CD4-positive, alpha-beta T cell treated with Interleukin-12 subunit alpha and Interleukin-12 subunit beta, for 1 hour (primary cell): ENCODE results near the gene EMD.

Source experiments
- DNase-seq: peaks from one replicate; pipeline ENCODE4 v3.0.0-alpha.2; 2020

Gene EMD

GRCh38 chrX:154355776-154356140 lies 23.3 kb upstream of the EMD start:
- peak; percentile 3 for DNase-seq

- no peak for DNase-seq
Measured at GRCh38 chrX:154356596-154356995, 22.5 kb upstream of the EMD start.

- DNase-seq = peak; percentile 3
Measured at GRCh38 chrX:154357205-154357604, 21.9 kb upstream of the EMD start.

- DNase-seq = no peak
Measured at GRCh38 chrX:154358011-154358410, 21.1 kb upstream of the EMD start.

- no peak for DNase-seq
Measured at GRCh38 chrX:154358829-154359228, 20.3 kb upstream of the EMD start.

- no peak for DNase-seq
Measured at GRCh38 chrX:154359362-154360154, 19.5 kb upstream of the EMD start.

- DNase-seq = no peak
Measured at GRCh38 chrX:154360155-154360713, 18.9 kb upstream of the EMD start.

- DNase-seq = no peak
Measured at GRCh38 chrX:154362085-154362742, 16.9 kb upstream of the EMD start.

- DNase-seq = no peak
Measured at GRCh38 chrX:154363706-154364439, 15.2 kb upstream of the EMD start.

- DNase-seq = no peak
Measured at GRCh38 chrX:154365052-154365600, 14.0 kb upstream of the EMD start.

GRCh38 chrX:154365997-154366665 lies 13.0 kb upstream of the EMD start:
- no peak for DNase-seq

GRCh38 chrX:154366666-154367055 lies 12.4 kb upstream of the EMD start:
- no peak for DNase-seq

GRCh38 chrX:154367474-154368308 lies 11.4 kb upstream of the EMD start:
- DNase-seq = no peak

GRCh38 chrX:154368630-154369448 lies 10.3 kb upstream of the EMD start:
- peak; percentile 95 for DNase-seq

- DNase-seq = peak; percentile 80
Measured at GRCh38 chrX:154369449-154370299, 9.4 kb upstream of the EMD start.

GRCh38 chrX:154370300-154371016 lies 8.6 kb upstream of the EMD start:
- DNase-seq = no peak

- DNase-seq = peak; percentile 94
Measured at GRCh38 chrX:154371017-154371788, 7.9 kb upstream of the EMD start.

- DNase-seq = no peak
Measured at GRCh38 chrX:154371789-154372300, 7.2 kb upstream of the EMD start.
